HCT116 (cell line): Measurements from ENCODE around the gene ZBTB12. TPM values are rescaled to one million over a fixed set of nuclear protein-coding genes. Genes with fewer than 3 reads are reported as not detected.

Experiments used
- ATAC-seq: fragments of 200-7000 bp; cut with Tn5 transposase; 2 replicates; pipeline ENCODE4 v1.9.1; 2020; ENCODE audit warnings: mild to moderate bottlenecking, moderate library complexity
- BruUV-seq: library from RNA; stranded (reverse); fragments of 400-500 nt; replicated peaks from 2 replicates; lab custom pipeline; 2021; lab: Mats Ljungman, UMichigan
- CTCF ChIA-PET: fragments of 300-600 bp; sonication (Branson Sonifier 250); formaldehyde crosslinking; loops from one replicate; lab custom pipeline; 2021; ENCODE audit warnings: antibody characterized with exemption; lab: Charles Lee
- POLR2A ChIA-PET: fragments of 300-600, 350-600 bp; sonication (Branson Sonifier 250); formaldehyde crosslinking; loops from one replicate; lab custom pipeline; 2021; ENCODE audit warnings: antibody characterized with exemption; lab: Charles Lee
- RAD21 ChIA-PET, 2 experiments: fragments of 300-600 bp; sonication (Branson Sonifier 250); formaldehyde crosslinking; loops; one replicate each; lab custom pipeline; 2023; ENCODE audit warnings: low total read pairs in 2 of 2; ENCODE audit not compliant: uncharacterized antibody in 2 of 2, unreplicated experiment in 2 of 2, low non-redundant PET in 1 of 2; lab: Charles Lee
- DNase-seq: peaks from one replicate; pipeline ENCODE4 v3.0.0-alpha.2; 2010; ENCODE audit warnings: low read depth, low spot score
- H2AFZ ChIP-seq: fragments of 200-600 bp; shearing (Covaris generic), sonication (generic); 2 replicates; pipeline ENCODE4 v1.6.1; 2017; ENCODE audit warnings: low read depth, mixed run types, mixed read lengths, antibody characterized with exemption, low read length; ENCODE audit not compliant: poor library complexity, severe bottlenecking
- H3K27ac ChIP-seq: 2 replicates; pipeline ENCODE4 v1.5.1; 2012; ENCODE audit warnings: low read depth, low read length
- H3K27me3 ChIP-seq: fragments of 200-600 bp; sonication (generic); 2 replicates; pipeline ENCODE4 v1.6.1; 2016; ENCODE audit warnings: mixed run types, low read length, mixed read lengths; ENCODE audit not compliant: insufficient read depth
- H3K36me3 ChIP-seq, 2 experiments: fragments of 200-500 bp in 1 of 2; fragments of 200-600 bp in 1 of 2; sonication (Bioruptor generic) in 1 of 2; sonication (generic) in 1 of 2; 2 replicates each; pipeline versions ENCODE4 v1.5.1 to v1.6.1; 2014 to 2016; ENCODE audit warnings: low read length in 2 of 2, inconsistent platforms in 1 of 2, mixed read lengths in 1 of 2, mixed run types in 1 of 2; ENCODE audit not compliant: insufficient read depth in 2 of 2, control insufficient read depth in 1 of 2
- H3K4me1 ChIP-seq, 2 experiments: fragments of 200-600 bp in 1 of 2; sonication (generic) in 1 of 2; 2 replicates each; pipeline versions ENCODE4 v1.5.1 to v1.6.1; 2012 to 2017; ENCODE audit warnings: low read length in 2 of 2, inconsistent platforms in 1 of 2, mild to moderate bottlenecking in 1 of 2, mixed read lengths in 1 of 2, mixed run types in 1 of 2, moderate library complexity in 1 of 2; ENCODE audit not compliant: insufficient read depth in 2 of 2, control insufficient read depth in 1 of 2
- H3K4me2 ChIP-seq: fragments of 200-600 bp; sonication (generic); 2 replicates; pipeline ENCODE4 v1.6.1; 2017; ENCODE audit warnings: mixed run types, low read length, mixed read lengths
- H3K4me3 ChIP-seq, 2 experiments: fragments of 200-600 bp in 1 of 2; sonication (generic) in 1 of 2; replicated peaks in 1 of 2; 2 replicates each; pipeline ENCODE4 v1.5.1; 2011 to 2016; ENCODE audit warnings: low read length in 2 of 2, control low read depth in 1 of 2, low read depth in 1 of 2, mild to moderate bottlenecking in 1 of 2, mixed read lengths in 1 of 2, mixed run types in 1 of 2
- H3K79me2 ChIP-seq: fragments of 200-600 bp; sonication (generic); 2 replicates; pipeline ENCODE4 v1.6.1; 2017; ENCODE audit warnings: mild to moderate bottlenecking, mixed run types, low read length, moderate library complexity, mixed read lengths; ENCODE audit not compliant: insufficient read depth
- H3K9ac ChIP-seq: fragments of 200-600 bp; sonication (generic); 2 replicates; pipeline ENCODE4 v1.6.1; 2016; ENCODE audit warnings: low read length, mixed read lengths
- H3K9me2 ChIP-seq: fragments of 200-600 bp; sonication (generic), shearing (Covaris generic); 2 replicates; pipeline ENCODE4 v1.6.1; 2017; ENCODE audit warnings: mixed run types, mild to moderate bottlenecking, moderate library complexity; ENCODE audit not compliant: insufficient read depth
- H3K9me3 ChIP-seq, 2 experiments: fragments of 200-500 bp in 1 of 2; fragments of 200-600 bp in 1 of 2; sonication (Bioruptor generic) in 1 of 2; sonication (generic) in 1 of 2; 2 replicates each; pipeline ENCODE4 v1.6.1; 2014 to 2017; ENCODE audit warnings: low read length in 2 of 2, mixed read lengths in 2 of 2, inconsistent platforms in 1 of 2, low read depth in 1 of 2, mild to moderate bottlenecking in 1 of 2, mixed run types in 1 of 2, moderate library complexity in 1 of 2; ENCODE audit not compliant: control insufficient read depth in 1 of 2, insufficient read depth in 1 of 2
- H4K20me1 ChIP-seq: fragments of 200-600 bp; sonication (generic), shearing (Covaris generic); 2 replicates; pipeline ENCODE4 v1.6.1; 2017; ENCODE audit warnings: mixed run types, mild to moderate bottlenecking, moderate library complexity; ENCODE audit not compliant: insufficient read depth
- ELF1 ChIP-seq: IDR thresholded peaks from 2 replicates; pipeline ENCODE4 v1.6.1; 2012; ENCODE audit warnings: low read depth, borderline replicate concordance
- FOSL1 ChIP-seq: IDR thresholded peaks from 2 replicates; pipeline ENCODE4 v1.6.1; 2012; ENCODE audit warnings: low read depth
- JUND ChIP-seq: IDR thresholded peaks from 2 replicates; pipeline ENCODE4 v1.6.1; 2012
- MAX ChIP-seq: IDR thresholded peaks from 2 replicates; pipeline ENCODE4 v1.6.1; 2012
- RAD21 ChIP-seq: IDR thresholded peaks from 2 replicates; pipeline ENCODE4 v1.6.1; 2012; ENCODE audit warnings: low read depth, mild to moderate bottlenecking
- SP1 ChIP-seq: IDR thresholded peaks from 2 replicates; pipeline ENCODE4 v1.6.1; 2012; ENCODE audit warnings: low read depth
- ZBTB33 ChIP-seq: IDR thresholded peaks from 2 replicates; pipeline ENCODE4 v1.6.1; 2011; ENCODE audit warnings: mild to moderate bottlenecking, low read length, moderate library complexity; ENCODE audit not compliant: insufficient replicate concordance; ENCODE audit errors: extremely low read depth
- intact Hi-C: fragments of 100-400 bp; cut with micrococcal nuclease; formaldehyde crosslinking; loops from 2 replicates; pipeline ENCODE4 v1.10.0; 2022
- total RNA-seq: library from RNA; stranded (reverse); gene quantifications from one replicate; pipeline ENCODE4 v1.2.1, GENCODE V29; 2021; ENCODE audit not compliant: unreplicated experiment
- TF ChIP-seq, protein P1 (sequence below): IDR thresholded peaks from 2 replicates; pipeline ENCODE4 v1.6.1; 2012

Gene ZBTB12
- total RNA-seq, 1 experiment from 2014 or later = 10.3 TPM

DNA sequence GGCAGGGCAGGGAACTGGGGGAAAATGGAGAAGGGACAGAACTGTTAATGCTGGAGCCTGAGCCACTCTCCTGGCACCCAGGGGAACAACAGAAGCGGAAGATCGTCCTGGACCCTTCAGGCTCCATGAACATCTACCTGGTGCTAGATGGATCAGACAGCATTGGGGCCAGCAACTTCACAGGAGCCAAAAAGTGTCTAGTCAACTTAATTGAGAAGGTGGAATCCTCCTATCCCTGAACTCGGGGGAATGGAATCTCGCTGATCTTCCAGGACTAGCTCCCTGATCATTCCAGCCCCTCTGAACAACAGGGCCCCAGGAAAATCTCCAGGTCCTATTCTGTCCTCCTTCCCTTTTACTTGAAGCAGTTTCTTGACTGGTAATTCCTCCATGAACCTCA is 46.0 kb upstream of the ZBTB12 start:
- no peak for ATAC-seq
- POLR2A ChIA-PET = no interaction called here

More for the DNA sequence above, 46.0 kb upstream of the ZBTB12 start:
- Histone ChIP-seq H3K27ac (no peak overlapping the region), H3K27me3 (no peaks in the 10 kb centered on the region), H3K36me3 (peaks cover 3 to 16% of the 10 kb centered on the region in 2 experiments; a peak in 3 of 4 replicates), H3K79me2 (no peaks in the 10 kb centered on the region), H3K9ac (no peak overlapping the region), H3K9me3 (no peaks in the 10 kb centered on the region), H3K4me3 (no peak overlapping the region), H3K9me2 (no peaks in the 10 kb centered on the region; the same call in 1 of the 2 replicates), H4K20me1 (no peaks in the 10 kb centered on the region), H3K4me1 (peaks cover 7 to 31% of the 10 kb centered on the region in 2 experiments; a peak in 3 of 4 replicates), H2AFZ (no peak overlapping the region), H3K4me2 (no peak overlapping the region)
- no peak for DNase-seq
- ChIA-PET CTCF (no interaction called here), RAD21 (no interaction called here)
- intact Hi-C loops = no loop called here
- BruUV-seq = no TSS peak
- TF ChIP-seq MAX = no peak
- no peak for TF ChIP-seq FOSL1
- no peak for TF ChIP-seq SP1
- TF ChIP-seq JUND = no peak
- no peak for TF ChIP-seq ZBTB33
- no peak for TF ChIP-seq ELF1
- TF ChIP-seq, protein P1, sequence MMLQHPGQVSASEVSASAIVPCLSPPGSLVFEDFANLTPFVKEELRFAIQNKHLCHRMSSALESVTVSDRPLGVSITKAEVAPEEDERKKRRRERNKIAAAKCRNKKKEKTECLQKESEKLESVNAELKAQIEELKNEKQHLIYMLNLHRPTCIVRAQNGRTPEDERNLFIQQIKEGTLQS = no peak
- TF ChIP-seq RAD21 = no peak
